ENCODE data around the gene ADAMTS15.

ADAMTS15 gene

GRCh38 chr11:130473056-130473794 lies 24.8 kb downstream of the ADAMTS15 start:
- Mint-ChIP-seq H3K4me1 (ENCODE audit: low read depth) (no peaks in the 10 kb centered on the region), H3K36me3 (ENCODE audit: low read depth) (no peaks in the 10 kb centered on the region), H3K27me3 (no peaks in the 10 kb centered on the region), H3K4me3 (no peak overlapping the region), H3K9me3 (no peaks in the 10 kb centered on the region), H3K27ac (no peak overlapping the region)

- H3K4me1 Mint-ChIP-seq (ENCODE audit: low read depth) = no peaks in the 10 kb centered on the region
- no peaks in the 10 kb centered on the region for H3K36me3 Mint-ChIP-seq (ENCODE audit: low read depth)
- H3K27me3 Mint-ChIP-seq = no peaks in the 10 kb centered on the region
- H3K9me3 Mint-ChIP-seq = no peaks in the 10 kb centered on the region
- H3K4me3 Mint-ChIP-seq = no peak overlapping the region
- H3K27ac Mint-ChIP-seq = no peak overlapping the region
Measured at GRCh38 chr11:130473795-130474377, 25.4 kb downstream of the ADAMTS15 start.

- no peaks in the 10 kb centered on the region for H3K36me3 Mint-ChIP-seq (ENCODE audit: low read depth)
- no peaks in the 10 kb centered on the region for H3K4me1 Mint-ChIP-seq (ENCODE audit: low read depth)
- no peaks in the 10 kb centered on the region for H3K9me3 Mint-ChIP-seq
- H3K27me3 Mint-ChIP-seq = no peaks in the 10 kb centered on the region
- H3K27ac Mint-ChIP-seq = no peak overlapping the region
- H3K4me3 Mint-ChIP-seq = no peak overlapping the region
Measured at GRCh38 chr11:130474637-130475400, 26.4 kb downstream of the ADAMTS15 start.

GRCh38 chr11:130475426-130476053 lies 27.1 kb downstream of the ADAMTS15 start:
- Mint-ChIP-seq H3K27ac (no peak overlapping the region), H3K4me1 (ENCODE audit: low read depth) (no peaks in the 10 kb centered on the region), H3K27me3 (no peaks in the 10 kb centered on the region), H3K9me3 (no peaks in the 10 kb centered on the region), H3K4me3 (no peak overlapping the region), H3K36me3 (ENCODE audit: low read depth) (no peaks in the 10 kb centered on the region)

DNA sequence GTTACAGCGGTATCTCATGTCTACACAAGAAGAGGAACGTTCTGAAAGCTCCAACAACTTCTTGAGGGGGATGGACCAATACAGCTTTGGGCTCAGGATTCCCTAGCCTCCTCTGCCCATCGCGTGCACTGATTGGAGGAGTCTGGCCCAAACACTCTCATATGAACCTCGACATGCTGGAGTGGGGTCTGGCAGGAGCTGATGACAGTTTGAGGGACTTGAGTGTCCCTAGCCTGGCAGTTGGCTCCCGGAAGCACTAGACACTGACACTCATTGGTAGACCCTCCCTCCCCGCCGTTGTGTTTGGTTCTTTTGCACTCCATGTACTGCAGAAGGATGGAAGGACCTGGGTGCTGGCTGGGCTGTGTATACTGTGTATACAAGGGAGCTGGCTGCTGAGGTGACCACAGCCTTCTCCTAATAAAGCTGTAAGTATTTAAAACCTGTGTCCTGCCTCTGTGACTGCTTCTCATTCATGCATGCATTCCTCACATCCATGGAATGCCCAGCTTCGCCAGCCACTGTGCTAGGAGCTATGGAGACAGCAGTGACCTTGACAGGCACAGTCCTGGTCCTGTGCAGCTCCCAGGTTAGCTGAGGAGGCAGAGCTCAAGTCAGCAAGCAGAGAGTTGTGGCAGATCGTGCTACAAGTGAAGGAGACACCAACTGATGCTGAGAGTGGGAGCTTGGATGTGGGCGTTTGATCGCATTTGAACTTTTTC lies 27.9 kb downstream of the ADAMTS15 start:
- H3K36me3 Mint-ChIP-seq (ENCODE audit: low read depth) = no peaks in the 10 kb centered on the region
- H3K27me3 Mint-ChIP-seq = no peaks in the 10 kb centered on the region
- no peak overlapping the region for H3K27ac Mint-ChIP-seq
- no peaks in the 10 kb centered on the region for H3K4me1 Mint-ChIP-seq (ENCODE audit: low read depth)
- no peaks in the 10 kb centered on the region for H3K9me3 Mint-ChIP-seq
- H3K4me3 Mint-ChIP-seq = no peak overlapping the region

DNA sequence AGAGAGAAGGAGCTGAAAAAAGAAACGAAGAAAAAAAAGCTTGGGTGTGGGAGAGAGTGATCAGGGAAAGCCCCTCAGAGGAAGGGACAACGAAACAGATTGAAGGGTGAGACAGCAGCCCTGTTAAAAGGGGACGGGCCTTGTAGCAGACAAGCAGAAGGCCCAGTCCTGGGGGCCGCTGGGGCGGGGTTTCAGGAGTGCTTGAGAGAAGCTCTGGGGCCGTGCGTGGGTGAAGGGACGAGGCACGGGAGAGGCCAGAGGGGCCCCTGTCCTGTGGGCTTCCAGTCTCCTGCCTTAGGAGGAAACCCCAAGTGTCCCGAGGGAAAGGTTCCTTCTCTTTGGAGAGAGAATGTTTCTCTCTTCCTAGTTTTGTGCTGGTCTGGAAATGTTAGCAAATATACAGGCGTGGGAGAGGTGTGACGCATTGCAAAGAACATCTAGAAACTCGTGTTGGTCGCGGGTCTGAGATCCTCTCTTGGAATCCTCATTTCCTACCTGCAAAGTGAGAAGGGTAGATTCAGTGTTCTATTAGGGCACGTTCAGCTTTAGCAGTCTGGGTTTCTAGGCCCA lies 28.6 kb downstream of the ADAMTS15 start:
- Mint-ChIP-seq H3K36me3 (ENCODE audit: low read depth) (no peaks in the 10 kb centered on the region), H3K27me3 (no peaks in the 10 kb centered on the region), H3K4me1 (ENCODE audit: low read depth) (no peaks in the 10 kb centered on the region), H3K4me3 (no peak overlapping the region), H3K27ac (no peak overlapping the region), H3K9me3 (no peaks in the 10 kb centered on the region)

DNA sequence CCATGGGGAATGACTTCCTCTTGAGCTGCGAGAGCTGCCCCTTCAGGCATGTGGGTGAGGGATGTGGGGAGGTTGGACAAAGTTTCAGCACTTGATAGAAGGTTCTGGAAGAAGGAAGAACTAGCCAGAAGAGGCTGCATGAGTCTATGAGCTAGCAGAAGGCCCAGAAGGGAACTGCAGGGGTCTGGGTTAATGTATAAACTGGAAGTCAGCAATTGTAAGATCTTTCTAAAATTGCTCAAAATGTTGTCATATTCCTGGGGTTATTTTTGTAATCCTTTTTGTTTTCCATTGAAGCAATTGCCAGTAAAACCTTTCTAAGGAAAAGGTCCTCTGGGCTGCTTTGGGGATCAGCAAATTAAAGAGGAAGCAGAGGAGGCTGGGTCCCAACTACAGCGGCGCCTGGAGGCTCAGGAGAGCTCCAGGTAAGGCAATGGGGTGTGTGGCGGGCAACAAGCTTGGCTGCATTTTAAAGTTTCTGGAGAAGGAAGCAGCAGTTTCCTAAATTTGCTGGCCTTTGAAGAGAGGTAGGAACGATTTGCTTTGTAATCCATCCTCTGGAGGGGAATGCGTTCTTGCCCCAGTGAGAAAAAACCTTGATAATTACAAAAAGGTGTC lies 29.2 kb downstream of the ADAMTS15 start:
- no peak overlapping the region for H3K27ac Mint-ChIP-seq
- H3K36me3 Mint-ChIP-seq (ENCODE audit: low read depth) = no peaks in the 10 kb centered on the region
- H3K4me3 Mint-ChIP-seq = no peak overlapping the region
- H3K27me3 Mint-ChIP-seq = no peaks in the 10 kb centered on the region
- H3K9me3 Mint-ChIP-seq = no peaks in the 10 kb centered on the region
- H3K4me1 Mint-ChIP-seq (ENCODE audit: low read depth) = no peaks in the 10 kb centered on the region

DNA sequence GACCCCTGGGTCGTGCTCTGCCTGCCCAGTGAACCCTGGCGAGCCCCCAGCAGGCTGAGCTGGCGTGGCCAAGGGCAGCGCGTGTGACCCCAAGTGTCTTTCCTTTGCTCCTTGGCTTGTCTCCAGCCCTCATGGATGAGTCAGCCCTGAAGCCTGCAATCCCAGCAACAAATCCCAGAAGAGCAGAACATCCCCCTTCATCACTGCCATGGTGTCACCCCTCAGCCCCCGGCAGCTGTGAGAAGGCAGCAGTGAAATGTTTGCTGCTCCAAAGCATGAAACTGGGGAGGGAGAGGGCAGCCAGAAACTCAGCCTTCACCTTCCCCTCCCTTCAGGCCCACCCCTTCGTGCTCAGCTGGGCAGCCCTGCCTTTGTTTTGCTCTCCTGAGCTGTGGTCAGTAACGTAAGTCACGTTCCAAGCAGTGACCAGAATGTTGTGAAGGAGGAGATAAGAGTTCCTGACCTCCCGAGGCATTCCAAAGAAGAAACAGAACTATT lies 29.8 kb downstream of the ADAMTS15 start:
- Mint-ChIP-seq H3K9me3 (no peaks in the 10 kb centered on the region), H3K27me3 (no peaks in the 10 kb centered on the region), H3K4me1 (ENCODE audit: low read depth) (no peaks in the 10 kb centered on the region), H3K27ac (no peak overlapping the region), H3K4me3 (no peak overlapping the region), H3K36me3 (ENCODE audit: low read depth) (no peaks in the 10 kb centered on the region)

- H3K4me3 Mint-ChIP-seq = no peak overlapping the region
- H3K36me3 Mint-ChIP-seq (ENCODE audit: low read depth) = no peaks in the 10 kb centered on the region
- no peaks in the 10 kb centered on the region for H3K9me3 Mint-ChIP-seq
- no peak overlapping the region for H3K27ac Mint-ChIP-seq
- no peaks in the 10 kb centered on the region for H3K4me1 Mint-ChIP-seq (ENCODE audit: low read depth)
- no peaks in the 10 kb centered on the region for H3K27me3 Mint-ChIP-seq
Measured at GRCh38 chr11:130478881-130479280, 30.4 kb downstream of the ADAMTS15 start.

GRCh38 chr11:130480186-130480585 lies 31.7 kb downstream of the ADAMTS15 start:
- Mint-ChIP-seq H3K36me3 (ENCODE audit: low read depth) (no peaks in the 10 kb centered on the region), H3K9me3 (no peaks in the 10 kb centered on the region), H3K4me1 (ENCODE audit: low read depth) (no peaks in the 10 kb centered on the region), H3K27ac (no peak overlapping the region), H3K4me3 (no peak overlapping the region), H3K27me3 (no peaks in the 10 kb centered on the region)

DNA sequence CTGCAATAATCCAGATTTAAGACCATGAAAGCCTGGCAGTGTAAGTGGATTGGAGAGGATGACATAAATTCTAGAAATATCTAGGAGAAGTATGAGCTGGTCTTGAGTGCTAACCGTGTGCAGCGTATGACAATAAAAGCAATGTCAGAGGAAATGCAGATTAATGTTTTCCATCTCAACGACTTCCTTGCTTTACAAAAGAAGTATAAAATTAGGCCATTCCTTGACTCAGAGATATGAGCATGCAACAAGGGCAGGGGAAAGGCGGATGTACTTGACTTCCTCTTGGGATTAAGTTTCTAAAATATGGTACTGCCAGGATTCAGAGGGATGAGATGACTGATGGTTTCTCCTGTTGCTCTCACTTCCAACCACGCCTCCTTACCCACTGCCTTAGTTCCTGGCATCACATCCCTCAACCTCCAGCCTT lies 32.3 kb downstream of the ADAMTS15 start:
- H3K27me3 Mint-ChIP-seq = no peaks in the 10 kb centered on the region
- no peaks in the 10 kb centered on the region for H3K4me1 Mint-ChIP-seq (ENCODE audit: low read depth)
- no peak overlapping the region for H3K27ac Mint-ChIP-seq

GRCh38 chr11:130483124-130483523 lies 34.7 kb downstream of the ADAMTS15 start:
- Mint-ChIP-seq H3K4me3 (no peak overlapping the region), H3K36me3 (ENCODE audit: low read depth) (no peaks in the 10 kb centered on the region), H3K27me3 (no peaks in the 10 kb centered on the region), H3K9me3 (no peaks in the 10 kb centered on the region), H3K4me1 (ENCODE audit: low read depth) (no peaks in the 10 kb centered on the region), H3K27ac (no peak overlapping the region)

More for the DNA sequence above, 32.3 kb downstream of the ADAMTS15 start:
- Mint-ChIP-seq H3K9me3 (no peaks in the 10 kb centered on the region), H3K36me3 (ENCODE audit: low read depth) (no peaks in the 10 kb centered on the region), H3K4me3 (no peak overlapping the region)

DNA sequence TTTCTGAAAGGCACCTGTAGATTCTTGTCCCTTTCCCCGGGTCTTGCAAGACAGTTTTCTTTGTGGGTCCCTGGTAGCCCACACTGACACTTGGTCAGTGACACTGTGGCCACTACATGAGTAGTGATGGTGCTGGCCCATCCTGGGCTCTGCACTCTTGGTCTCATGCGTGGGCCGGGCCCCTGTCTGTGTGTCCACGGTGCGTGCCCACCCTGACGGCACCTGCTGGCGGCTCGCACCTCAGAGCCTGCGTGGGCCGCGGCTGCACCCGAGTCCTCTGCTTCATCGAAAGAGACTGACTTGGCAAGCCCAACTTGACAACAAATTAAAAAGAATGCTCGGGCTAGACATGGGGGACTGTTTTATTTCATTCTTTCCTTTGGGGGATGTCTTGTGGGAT lies 37.5 kb downstream of the ADAMTS15 start:
- H3K4me1 Mint-ChIP-seq (ENCODE audit: low read depth) = no peaks in the 10 kb centered on the region
- no peaks in the 10 kb centered on the region for H3K27me3 Mint-ChIP-seq
- H3K27ac Mint-ChIP-seq = no peak overlapping the region
- no peaks in the 10 kb centered on the region for H3K9me3 Mint-ChIP-seq
- no peaks in the 10 kb centered on the region for H3K36me3 Mint-ChIP-seq (ENCODE audit: low read depth)
- H3K4me3 Mint-ChIP-seq = no peak overlapping the region

GRCh38 chr11:130486391-130486836 lies 38.0 kb downstream of the ADAMTS15 start:
- no peaks in the 10 kb centered on the region for H3K36me3 Mint-ChIP-seq (ENCODE audit: low read depth)
- H3K4me3 Mint-ChIP-seq = no peak overlapping the region

More at GRCh38 chr11:130486391-130486836, 38.0 kb downstream of the ADAMTS15 start:
- Mint-ChIP-seq H3K27ac (no peak overlapping the region), H3K27me3 (no peaks in the 10 kb centered on the region), H3K9me3 (no peaks in the 10 kb centered on the region), H3K4me1 (ENCODE audit: low read depth) (no peaks in the 10 kb centered on the region)

Measured in stimulated activated naive CD8-positive, alpha-beta T cell treated with anti-CD3 and anti-CD28 coated beads, Interleukin-15, Interleukin-2, amounts not matched to agents 100 ng/mL and 50 ng/mL, for 24 hours (primary cell).